ENCODE data around the gene KIF2C. TPM values are rescaled to one million over a fixed set of nuclear protein-coding genes. Genes with fewer than 3 reads are reported as not detected.

The KIF2C gene
- total and polyA plus RNA-seq, 9 of the 15 experiments (the other 6 are each of a cell fraction or from before 2014, with no cell fraction given), result 84.9 to 226 (median 169) TPM

- TF ChIP-seq SFPQ (IDR thresholded peaks at IDR 0.05; ENCODE audit: low read depth, low read length) (no peak), XRCC3 (IDR thresholded peaks at IDR 0.05) (no peak), PKNOX1 (IDR thresholded peaks at IDR 0.05) (peak; percentile 85), CBFA2T2 (conservative IDR thresholded peaks at IDR 0.05) (no peak), ZFX (CRISPR knock-in tag; IDR thresholded peaks at IDR 0.05) (no peak; the same call in 1 of the 2 replicates), ZNF253 (CRISPR knock-in tag; conservative IDR thresholded peaks at IDR 0.05) (no peak), STAT6 (CRISPR knock-in tag; IDR thresholded peaks at IDR 0.05) (peak; percentile 98), SMARCA4 (IDR thresholded peaks at IDR 0.05) (peak; percentile 29; the same call in 1 of the 2 replicates), PTBP1 (IDR thresholded peaks at IDR 0.05; ENCODE audit: low read depth, low read length) (no peak), ZNF311 (CRISPR knock-in tag; IDR thresholded peaks at IDR 0.05) (no peak), ZC3H4 (CRISPR knock-in tag; IDR thresholded peaks at IDR 0.05; ENCODE audit: borderline replicate concordance) (no peak), ZKSCAN1 (IDR thresholded peaks at IDR 0.05; ENCODE audit: low read depth, low read length) (no peak), JUN (IDR thresholded peaks at IDR 0.05; ENCODE audit: borderline replicate concordance, low read depth, low read length) (no peak), JUN (CRISPR knock-in tag; IDR thresholded peaks at IDR 0.05; ENCODE audit: borderline replicate concordance) (no peak; the same call in 1 of the 2 replicates)
- TF ChIP-seq, protein P1, sequence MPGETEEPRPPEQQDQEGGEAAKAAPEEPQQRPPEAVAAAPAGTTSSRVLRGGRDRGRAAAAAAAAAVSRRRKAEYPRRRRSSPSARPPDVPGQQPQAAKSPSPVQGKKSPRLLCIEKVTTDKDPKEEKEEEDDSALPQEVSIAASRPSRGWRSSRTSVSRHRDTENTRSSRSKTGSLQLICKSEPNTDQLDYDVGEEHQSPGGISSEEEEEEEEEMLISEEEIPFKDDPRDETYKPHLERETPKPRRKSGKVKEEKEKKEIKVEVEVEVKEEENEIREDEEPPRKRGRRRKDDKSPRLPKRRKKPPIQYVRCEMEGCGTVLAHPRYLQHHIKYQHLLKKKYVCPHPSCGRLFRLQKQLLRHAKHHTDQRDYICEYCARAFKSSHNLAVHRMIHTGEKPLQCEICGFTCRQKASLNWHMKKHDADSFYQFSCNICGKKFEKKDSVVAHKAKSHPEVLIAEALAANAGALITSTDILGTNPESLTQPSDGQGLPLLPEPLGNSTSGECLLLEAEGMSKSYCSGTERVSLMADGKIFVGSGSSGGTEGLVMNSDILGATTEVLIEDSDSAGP (CRISPR knock-in tag; IDR thresholded peaks at IDR 0.05), result peak; percentile 74
- TF ChIP-seq, protein P2, sequence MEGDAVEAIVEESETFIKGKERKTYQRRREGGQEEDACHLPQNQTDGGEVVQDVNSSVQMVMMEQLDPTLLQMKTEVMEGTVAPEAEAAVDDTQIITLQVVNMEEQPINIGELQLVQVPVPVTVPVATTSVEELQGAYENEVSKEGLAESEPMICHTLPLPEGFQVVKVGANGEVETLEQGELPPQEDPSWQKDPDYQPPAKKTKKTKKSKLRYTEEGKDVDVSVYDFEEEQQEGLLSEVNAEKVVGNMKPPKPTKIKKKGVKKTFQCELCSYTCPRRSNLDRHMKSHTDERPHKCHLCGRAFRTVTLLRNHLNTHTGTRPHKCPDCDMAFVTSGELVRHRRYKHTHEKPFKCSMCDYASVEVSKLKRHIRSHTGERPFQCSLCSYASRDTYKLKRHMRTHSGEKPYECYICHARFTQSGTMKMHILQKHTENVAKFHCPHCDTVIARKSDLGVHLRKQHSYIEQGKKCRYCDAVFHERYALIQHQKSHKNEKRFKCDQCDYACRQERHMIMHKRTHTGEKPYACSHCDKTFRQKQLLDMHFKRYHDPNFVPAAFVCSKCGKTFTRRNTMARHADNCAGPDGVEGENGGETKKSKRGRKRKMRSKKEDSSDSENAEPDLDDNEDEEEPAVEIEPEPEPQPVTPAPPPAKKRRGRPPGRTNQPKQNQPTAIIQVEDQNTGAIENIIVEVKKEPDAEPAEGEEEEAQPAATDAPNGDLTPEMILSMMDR (IDR thresholded peaks at IDR 0.05 in 2 of 3, conservative IDR thresholded peaks at IDR 0.05 in 1 of 3; ENCODE audit: insufficient read depth in 2 of 3, low read depth in 1 of 3, low read length in 3 of 3), result peak in 2 of 3 experiments; percentile 15 to 25; a peak in 3 of 6 replicates
These were observed at the start of gene KIF2C (continued) for GRCh38 chr1:44739307-44740178.

Measured in K562 (cell line).